Measurements from ENCODE around the gene WDR17.

DNA sequence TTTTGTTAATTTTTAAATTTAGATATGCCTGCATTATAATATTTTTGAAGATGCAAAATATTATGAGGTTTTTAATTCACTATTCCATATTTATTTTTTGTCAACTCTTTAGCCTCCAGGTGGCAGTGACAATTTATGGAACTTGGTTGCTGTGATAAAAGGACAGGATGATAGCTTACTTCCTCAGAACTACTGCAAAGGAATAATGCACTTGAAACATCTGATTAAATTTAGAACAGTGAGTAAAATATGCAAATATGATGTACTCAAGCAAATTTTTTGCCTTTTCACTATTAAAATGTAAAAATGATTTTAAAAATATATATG lies 84.7 kb downstream of the WDR17 start:
- TF ChIP-seq, protein P1, sequence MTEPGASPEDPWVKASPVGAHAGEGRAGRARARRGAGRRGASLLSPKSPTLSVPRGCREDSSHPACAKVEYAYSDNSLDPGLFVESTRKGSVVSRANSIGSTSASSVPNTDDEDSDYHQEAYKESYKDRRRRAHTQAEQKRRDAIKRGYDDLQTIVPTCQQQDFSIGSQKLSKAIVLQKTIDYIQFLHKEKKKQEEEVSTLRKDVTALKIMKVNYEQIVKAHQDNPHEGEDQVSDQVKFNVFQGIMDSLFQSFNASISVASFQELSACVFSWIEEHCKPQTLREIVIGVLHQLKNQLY (CRISPR knock-in tag; IDR thresholded peaks at IDR 0.05): no peak
- TF ChIP-seq, protein P2, sequence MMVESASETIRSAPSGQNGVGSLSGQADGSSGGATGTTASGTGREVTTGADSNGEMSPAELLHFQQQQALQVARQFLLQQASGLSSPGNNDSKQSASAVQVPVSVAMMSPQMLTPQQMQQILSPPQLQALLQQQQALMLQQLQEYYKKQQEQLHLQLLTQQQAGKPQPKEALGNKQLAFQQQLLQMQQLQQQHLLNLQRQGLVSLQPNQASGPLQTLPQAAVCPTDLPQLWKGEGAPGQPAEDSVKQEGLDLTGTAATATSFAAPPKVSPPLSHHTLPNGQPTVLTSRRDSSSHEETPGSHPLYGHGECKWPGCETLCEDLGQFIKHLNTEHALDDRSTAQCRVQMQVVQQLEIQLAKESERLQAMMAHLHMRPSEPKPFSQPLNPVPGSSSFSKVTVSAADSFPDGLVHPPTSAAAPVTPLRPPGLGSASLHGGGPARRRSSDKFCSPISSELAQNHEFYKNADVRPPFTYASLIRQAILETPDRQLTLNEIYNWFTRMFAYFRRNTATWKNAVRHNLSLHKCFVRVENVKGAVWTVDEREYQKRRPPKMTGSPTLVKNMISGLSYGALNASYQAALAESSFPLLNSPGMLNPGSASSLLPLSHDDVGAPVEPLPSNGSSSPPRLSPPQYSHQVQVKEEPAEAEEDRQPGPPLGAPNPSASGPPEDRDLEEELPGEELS (CRISPR knock-in tag; IDR thresholded peaks at IDR 0.05): no peak
- TF ChIP-seq ETV6 (CRISPR knock-in tag; IDR thresholded peaks at IDR 0.05) (no peak), ARID4B (CRISPR knock-in tag; IDR thresholded peaks at IDR 0.05; ENCODE audit: borderline replicate concordance) (no peak), ZNF121 (CRISPR knock-in tag; IDR thresholded peaks at IDR 0.05) (no peak), SMAD3 (CRISPR knock-in tag; IDR thresholded peaks at IDR 0.05; ENCODE audit: borderline replicate concordance) (no peak), CBFB (CRISPR knock-in tag; IDR thresholded peaks at IDR 0.05; ENCODE audit: low read depth) (no peak), ZNF317 (CRISPR knock-in tag; IDR thresholded peaks at IDR 0.05; ENCODE audit: borderline replicate concordance, low read depth) (no peak), SP1 (CRISPR knock-in tag; conservative IDR thresholded peaks at IDR 0.05) (no peak)
- TF ChIP-seq, protein P3, sequence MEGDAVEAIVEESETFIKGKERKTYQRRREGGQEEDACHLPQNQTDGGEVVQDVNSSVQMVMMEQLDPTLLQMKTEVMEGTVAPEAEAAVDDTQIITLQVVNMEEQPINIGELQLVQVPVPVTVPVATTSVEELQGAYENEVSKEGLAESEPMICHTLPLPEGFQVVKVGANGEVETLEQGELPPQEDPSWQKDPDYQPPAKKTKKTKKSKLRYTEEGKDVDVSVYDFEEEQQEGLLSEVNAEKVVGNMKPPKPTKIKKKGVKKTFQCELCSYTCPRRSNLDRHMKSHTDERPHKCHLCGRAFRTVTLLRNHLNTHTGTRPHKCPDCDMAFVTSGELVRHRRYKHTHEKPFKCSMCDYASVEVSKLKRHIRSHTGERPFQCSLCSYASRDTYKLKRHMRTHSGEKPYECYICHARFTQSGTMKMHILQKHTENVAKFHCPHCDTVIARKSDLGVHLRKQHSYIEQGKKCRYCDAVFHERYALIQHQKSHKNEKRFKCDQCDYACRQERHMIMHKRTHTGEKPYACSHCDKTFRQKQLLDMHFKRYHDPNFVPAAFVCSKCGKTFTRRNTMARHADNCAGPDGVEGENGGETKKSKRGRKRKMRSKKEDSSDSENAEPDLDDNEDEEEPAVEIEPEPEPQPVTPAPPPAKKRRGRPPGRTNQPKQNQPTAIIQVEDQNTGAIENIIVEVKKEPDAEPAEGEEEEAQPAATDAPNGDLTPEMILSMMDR (IDR thresholded peaks at IDR 0.05): no peak
- TF ChIP-seq, protein P4, sequence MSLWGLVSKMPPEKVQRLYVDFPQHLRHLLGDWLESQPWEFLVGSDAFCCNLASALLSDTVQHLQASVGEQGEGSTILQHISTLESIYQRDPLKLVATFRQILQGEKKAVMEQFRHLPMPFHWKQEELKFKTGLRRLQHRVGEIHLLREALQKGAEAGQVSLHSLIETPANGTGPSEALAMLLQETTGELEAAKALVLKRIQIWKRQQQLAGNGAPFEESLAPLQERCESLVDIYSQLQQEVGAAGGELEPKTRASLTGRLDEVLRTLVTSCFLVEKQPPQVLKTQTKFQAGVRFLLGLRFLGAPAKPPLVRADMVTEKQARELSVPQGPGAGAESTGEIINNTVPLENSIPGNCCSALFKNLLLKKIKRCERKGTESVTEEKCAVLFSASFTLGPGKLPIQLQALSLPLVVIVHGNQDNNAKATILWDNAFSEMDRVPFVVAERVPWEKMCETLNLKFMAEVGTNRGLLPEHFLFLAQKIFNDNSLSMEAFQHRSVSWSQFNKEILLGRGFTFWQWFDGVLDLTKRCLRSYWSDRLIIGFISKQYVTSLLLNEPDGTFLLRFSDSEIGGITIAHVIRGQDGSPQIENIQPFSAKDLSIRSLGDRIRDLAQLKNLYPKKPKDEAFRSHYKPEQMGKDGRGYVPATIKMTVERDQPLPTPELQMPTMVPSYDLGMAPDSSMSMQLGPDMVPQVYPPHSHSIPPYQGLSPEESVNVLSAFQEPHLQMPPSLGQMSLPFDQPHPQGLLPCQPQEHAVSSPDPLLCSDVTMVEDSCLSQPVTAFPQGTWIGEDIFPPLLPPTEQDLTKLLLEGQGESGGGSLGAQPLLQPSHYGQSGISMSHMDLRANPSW (CRISPR knock-in tag; conservative IDR thresholded peaks at IDR 0.05; ENCODE audit: low read depth): no peak
